Upper lobe of left lung (tissue), 6 donors: ENCODE measurements around the gene SPINT2. TPM values are rescaled to one million over a fixed set of nuclear protein-coding genes. Genes with fewer than 3 reads are reported as not detected.

ENCODE experiments used
- ATAC-seq, 2 donors: fragments of 200-7000 bp; cut with Tn5 transposase; one replicate each; pipeline ENCODE4 v1.9.1; 2022; ENCODE audit warnings: mild to moderate bottlenecking in 2 of 2, moderate library complexity in 2 of 2; ENCODE audit not compliant: low FRiP score in 2 of 2
- DNase-seq, 2 donors: peaks; one replicate each; pipeline ENCODE4 v3.0.0-alpha.2; 2019 to 2020
- H3K27ac ChIP-seq, 4 donors: fragments of 200-600 bp; sonication (generic); one replicate each; pipeline ENCODE4 v1.5.1; 2016 to 2019
- H3K27me3 ChIP-seq, 4 donors: fragments of 200-600 bp; sonication (generic); one replicate each; pipeline ENCODE4 v1.5.1; 2017 to 2019
- H3K36me3 ChIP-seq, 4 donors: fragments of 200-600 bp; sonication (generic); one replicate each; pipeline ENCODE4 v1.5.1; 2016 to 2019
- H3K4me1 ChIP-seq, 4 donors: fragments of 200-600 bp; sonication (generic); one replicate each; pipeline ENCODE4 v1.5.1; 2018 to 2019
- H3K4me3 ChIP-seq, 4 donors: fragments of 200-600 bp; sonication (generic); one replicate each; pipeline ENCODE4 v1.5.1; 2017 to 2019; ENCODE audit warnings: mild to moderate bottlenecking in 2 of 4, moderate library complexity in 1 of 4
- H3K9me3 ChIP-seq, 4 donors: fragments of 200-600 bp; sonication (generic); one replicate each; pipeline ENCODE4 v1.5.1; 2018 to 2019
- CTCF ChIP-seq, 6 experiments: fragments of 450-650 bp in 4 of 6; fragments of 200-600 bp in 2 of 6; sonication (generic) in 2 of 6; IDR thresholded peaks; one replicate each; pipeline ENCODE4 v1.5.1; 2016 to 2019; ENCODE audit warnings: antibody characterized with exemption in 6 of 6
- EP300 ChIP-seq, 4 donors: sonication (generic); formaldehyde crosslinking; IDR thresholded peaks; one replicate each; pipeline ENCODE4 v1.5.1; 2017; ENCODE audit warnings: antibody characterized with exemption in 4 of 4, control low read depth in 2 of 4
- POLR2A ChIP-seq, 4 donors: fragments of 450-650 bp; IDR thresholded peaks; one replicate each; pipeline ENCODE4 v1.5.1; 2016 to 2017; ENCODE audit warnings: antibody characterized with exemption in 4 of 4, mild to moderate bottlenecking in 2 of 4
- POLR2AphosphoS5 ChIP-seq, 2 donors: sonication (generic); formaldehyde crosslinking; IDR thresholded peaks; one replicate each; pipeline ENCODE4 v1.5.1; 2017; ENCODE audit warnings: antibody characterized with exemption in 2 of 2
- WGBS, 2 donors: methylation state at CpG; one replicate each; pipeline ENCODE4 v1.1.5; 2017 to 2018; 5-methylcytosine and 5-hydroxymethylcytosine counted together
- total RNA-seq, 6 donors: library from RNA; depleted of rRNA in 4 of 6; stranded (reverse); fragments of >200 nt in 4 of 6; gene quantifications; one replicate each; pipeline versions ENCODE4 v1.1.0 to v1.2.1, GENCODE V29; 2016 to 2021
- donor health status: DM: no; HTN: no; CAD: no; lungs with moderate emphysema.
- donor health status: DM: no; HTN: yes; CAD: no; lungs with severe emphysema.

The SPINT2 gene
- total RNA-seq, 6 donors from 2014 or later = 192 to 583 (median 317) TPM

- ATAC-seq = no peak
- Histone ChIP-seq H3K27ac (no peak overlapping the region), H3K36me3 (no peaks in the 10 kb centered on the region), H3K4me3 (no peak overlapping the region), H3K9me3 (no peaks in the 10 kb centered on the region), H3K27me3 (peaks cover 0 to 6% (median 1%) of the 10 kb centered on the region in 4 donors), H3K4me1 (peaks cover 0 to 5% (median 0%) of the 10 kb centered on the region in 4 donors)
- TF ChIP-seq POLR2AphosphoS5 (IDR thresholded peaks at IDR 0.05) = no peak
- no peak for TF ChIP-seq EP300 (IDR thresholded peaks at IDR 0.05)
- no peak for TF ChIP-seq CTCF (IDR thresholded peaks at IDR 0.05)
- TF ChIP-seq POLR2A (IDR thresholded peaks at IDR 0.05) = no peak
- WGBS, 2 donors = 90 to 95% methylated on average over 4 of the region's 4 CpGs
- no peak for DNase-seq
Measured at GRCh38 chr19:38234615-38235014, 29.8 kb upstream of the SPINT2 start.

- H3K27ac ChIP-seq = no peak overlapping the region
- H3K27me3 ChIP-seq = no peaks in the 10 kb centered on the region
- DNase-seq (no peak), ATAC-seq (no peak)
- H3K9me3 ChIP-seq = no peaks in the 10 kb centered on the region
- WGBS, 2 donors = 60 to 71% methylated on average over 8 of the region's 8 CpGs
- no peak overlapping the region for H3K4me3 ChIP-seq
- H3K36me3 ChIP-seq = no peaks in the 10 kb centered on the region
- TF ChIP-seq CTCF (IDR thresholded peaks at IDR 0.05) (no peak), POLR2A (IDR thresholded peaks at IDR 0.05) (no peak), POLR2AphosphoS5 (IDR thresholded peaks at IDR 0.05) (no peak), EP300 (IDR thresholded peaks at IDR 0.05) (no peak)
- H3K4me1 ChIP-seq = peaks cover 9 to 14% (median 11%) of the 10 kb centered on the region in 4 donors
Measured at GRCh38 chr19:38239816-38240215, 24.6 kb upstream of the SPINT2 start.

GRCh38 chr19:38243279-38243673 lies 21.1 kb upstream of the SPINT2 start:
- no peaks in the 10 kb centered on the region for H3K36me3 ChIP-seq
- 70% methylated on average over 13 to 15 of the region's 15 CpGs for whole genome bisulfite sequencing, 2 donors
- DNase-seq (no peak), ATAC-seq (no peak)
- no peaks in the 10 kb centered on the region for H3K27me3 ChIP-seq
- peaks cover 18 to 36% (median 18%) of the 10 kb centered on the region in 4 donors for H3K4me1 ChIP-seq
- H3K9me3 ChIP-seq = no peaks in the 10 kb centered on the region
- H3K4me3 ChIP-seq = peak overlapping the region in 2 of 4 donors; percentile 32 to 35
- no peak overlapping the region for H3K27ac ChIP-seq
- no peak for TF ChIP-seq EP300 (IDR thresholded peaks at IDR 0.05)
- TF ChIP-seq POLR2A (IDR thresholded peaks at IDR 0.05) = no peak
- TF ChIP-seq CTCF (IDR thresholded peaks at IDR 0.05) = no peak
- TF ChIP-seq POLR2AphosphoS5 (IDR thresholded peaks at IDR 0.05) = no peak

- H3K9me3 ChIP-seq = no peaks in the 10 kb centered on the region
- peaks cover 20 to 47% (median 26%) of the 10 kb centered on the region in 4 donors for H3K4me1 ChIP-seq
- TF ChIP-seq EP300 (IDR thresholded peaks at IDR 0.05) (no peak), POLR2AphosphoS5 (IDR thresholded peaks at IDR 0.05) (no peak), POLR2A (IDR thresholded peaks at IDR 0.05) (no peak), CTCF (IDR thresholded peaks at IDR 0.05) (no peak)
- ATAC-seq (peak in 1 of 2 donors; percentile 43), DNase-seq (no peak)
- 69 to 73% methylated on average over 14 of the region's 14 CpGs for WGBS, 2 donors
- H3K27ac ChIP-seq = peak overlapping the region in 3 of 4 donors; percentile 3 to 64 (median 52)
- no peak overlapping the region for H3K4me3 ChIP-seq
- H3K36me3 ChIP-seq = no peaks in the 10 kb centered on the region
- H3K27me3 ChIP-seq = no peaks in the 10 kb centered on the region
Measured at GRCh38 chr19:38245826-38246498, 18.4 kb upstream of the SPINT2 start.

- no peak for DNase-seq
- 62 to 66% methylated on average over 4 to 5 of the region's 5 CpGs for WGBS, 2 donors
- no peak for ATAC-seq
- peaks cover 31 to 57% (median 36%) of the 10 kb centered on the region in 4 donors for H3K4me1 ChIP-seq
- H3K9me3 ChIP-seq = no peaks in the 10 kb centered on the region
- no peaks in the 10 kb centered on the region for H3K27me3 ChIP-seq
- H3K4me3 ChIP-seq = no peak overlapping the region
- no peak for TF ChIP-seq POLR2A (IDR thresholded peaks at IDR 0.05)
- TF ChIP-seq POLR2AphosphoS5 (IDR thresholded peaks at IDR 0.05) = no peak
- TF ChIP-seq CTCF (IDR thresholded peaks at IDR 0.05) = no peak
- TF ChIP-seq EP300 (IDR thresholded peaks at IDR 0.05) = no peak
- H3K36me3 ChIP-seq = no peaks in the 10 kb centered on the region
- H3K27ac ChIP-seq = peak overlapping the region in 2 of 4 donors; percentile 52 to 72
Measured at GRCh38 chr19:38247126-38247525, 17.2 kb upstream of the SPINT2 start.
